Astrocyte (in vitro differentiated cells and primary cell): ENCODE results near the gene UNG. TPM values are rescaled to one million over a fixed set of nuclear protein-coding genes. Genes with fewer than 3 reads are reported as not detected.
A peak's percentile ranks its signal among the peaks of the same experiment; 100 is the strongest.

Experiments used
- DNase-seq: peaks from one replicate; pipeline ENCODE4 v3.0.0-alpha.2; 2010; ENCODE audit warnings: low read depth
- FAIRE-seq: peaks from 2 replicates; lab custom pipeline; 2011; peaks lifted over from hg19 to GRCh38; lab: Jason Lieb, UNC
- H2AFZ ChIP-seq: 2 replicates; pipeline ENCODE4 v1.6.0; 2012; ENCODE audit warnings: low read depth, low read length, inconsistent platforms
- H3K27ac ChIP-seq: 2 replicates; pipeline ENCODE4 v1.5.1; 2011; ENCODE audit warnings: low read depth, low read length, inconsistent platforms
- H3K27me3 ChIP-seq: 2 replicates; pipeline ENCODE4 v1.6.0; 2011; ENCODE audit warnings: low read length, inconsistent platforms; ENCODE audit not compliant: insufficient read depth
- H3K36me3 ChIP-seq: 2 replicates; pipeline ENCODE4 v1.5.1; 2011; ENCODE audit warnings: low read length, inconsistent platforms; ENCODE audit not compliant: insufficient read depth
- H3K4me1 ChIP-seq: 2 replicates; pipeline ENCODE4 v1.5.1; 2011; ENCODE audit warnings: low read length, inconsistent platforms; ENCODE audit not compliant: insufficient read depth
- H3K4me2 ChIP-seq: 2 replicates; pipeline ENCODE4 v1.6.0; 2012; ENCODE audit warnings: low read length, inconsistent platforms
- H3K4me3 ChIP-seq: 2 replicates; pipeline ENCODE4 v1.5.1; 2011; ENCODE audit warnings: low read depth, mild to moderate bottlenecking, low read length, inconsistent platforms; ENCODE audit not compliant: insufficient read depth
- H3K79me2 ChIP-seq: 2 replicates; pipeline ENCODE4 v1.6.0; 2012; ENCODE audit warnings: mild to moderate bottlenecking, low read length, inconsistent platforms; ENCODE audit not compliant: insufficient read depth
- H3K9ac ChIP-seq: 2 replicates; pipeline ENCODE4 v1.6.0; 2012; ENCODE audit warnings: mild to moderate bottlenecking, low read length, inconsistent platforms
- H3K9me3 ChIP-seq: 2 replicates; pipeline ENCODE4 v1.5.1; 2012; ENCODE audit warnings: low read depth, mild to moderate bottlenecking, low read length, inconsistent platforms; ENCODE audit not compliant: insufficient read depth
- H4K20me1 ChIP-seq: 2 replicates; pipeline ENCODE4 v1.6.0; 2012; ENCODE audit warnings: low read length, inconsistent platforms; ENCODE audit not compliant: insufficient read depth
- H3K27ac Mint-ChIP-seq: one replicate; pipeline ENCODE4 v1.8.0; 2021; ENCODE audit warnings: mild to moderate bottlenecking, mixed read lengths; ENCODE audit not compliant: unreplicated experiment
- H3K27me3 Mint-ChIP-seq: one replicate; pipeline ENCODE4 v1.8.0; 2021; ENCODE audit warnings: low read depth, mixed read lengths; ENCODE audit not compliant: unreplicated experiment
- H3K36me3 Mint-ChIP-seq: one replicate; pipeline ENCODE4 v1.8.0; 2021; ENCODE audit warnings: low read depth, mixed read lengths; ENCODE audit not compliant: unreplicated experiment
- H3K4me1 Mint-ChIP-seq: one replicate; pipeline ENCODE4 v1.8.0; 2021; ENCODE audit warnings: low read depth, mixed read lengths; ENCODE audit not compliant: unreplicated experiment
- H3K4me3 Mint-ChIP-seq: one replicate; pipeline ENCODE4 v1.8.0; 2021; ENCODE audit warnings: mild to moderate bottlenecking, moderate library complexity, mixed read lengths; ENCODE audit not compliant: unreplicated experiment
- H3K9me3 Mint-ChIP-seq: one replicate; pipeline ENCODE4 v1.8.0; 2021; ENCODE audit warnings: mild to moderate bottlenecking, mixed read lengths; ENCODE audit not compliant: unreplicated experiment
- CTCF ChIP-seq: IDR thresholded peaks from 2 replicates; pipeline ENCODE4 v1.5.1; 2011; ENCODE audit warnings: low read depth, mild to moderate bottlenecking, inconsistent platforms, low read length, moderate library complexity; ENCODE audit not compliant: insufficient read depth
- EZH2 ChIP-seq: IDR thresholded peaks from 2 replicates; pipeline ENCODE4 v1.6.1; 2012; ENCODE audit warnings: mild to moderate bottlenecking, low read length, inconsistent platforms; ENCODE audit not compliant: insufficient read depth
- total RNA-seq: library from RNA; stranded (reverse); gene quantifications from 2 replicates; pipeline ENCODE4 v1.2.1, GENCODE V29; 2021

Gene UNG
- total RNA-seq, 1 donor from 2014 or later = 21.9 TPM

- no peak for TF ChIP-seq CTCF
- TF ChIP-seq EZH2 = no peak
- H2AFZ ChIP-seq = no peak within 1 kb of the TSS
- no peak for FAIRE-seq
- no peak within 1 kb of the TSS for H3K27ac Mint-ChIP-seq
- H3K4me2 ChIP-seq = no peak within 1 kb of the TSS
- H3K36me3 Mint-ChIP-seq = no peaks in the 10 kb centered on the region
- no peaks in the 10 kb centered on the region for H3K9me3 Mint-ChIP-seq
- peaks cover 8% of the 10 kb centered on the region for H3K4me1 Mint-ChIP-seq
- no peaks in the 10 kb centered on the region for H3K27me3 Mint-ChIP-seq
- no peaks in the 10 kb centered on the region for H3K9me3 ChIP-seq
- no peaks in the 10 kb centered on the region for H3K27me3 ChIP-seq
- H3K9ac ChIP-seq = no peak within 1 kb of the TSS
- no peaks in the 10 kb centered on the region for H3K36me3 ChIP-seq
- H3K4me3 ChIP-seq = no peak within 1 kb of the TSS
- no peaks in the 10 kb centered on the region for H3K79me2 ChIP-seq
- no peaks in the 10 kb centered on the region for H4K20me1 ChIP-seq
- peak within 1 kb of the TSS; percentile 58 for H3K4me3 Mint-ChIP-seq
- no peak for DNase-seq
- peaks cover 5% of the 10 kb centered on the region for H3K4me1 ChIP-seq
- H3K27ac ChIP-seq = no peak within 1 kb of the TSS
Observed at GRCh38 chr12:109115758-109116610, 18.6 kb downstream of the UNG start, which contains the start of gene ACACB. Gene ACACB, plus strand, starts transcription at chr12:109116587. Its CDS starts 22,819 bp downstream, at chr12:109139406.

GRCh38 chr12:109116611-109116949 lies 19.2 kb downstream of the UNG start:
- H3K36me3 Mint-ChIP-seq = no peaks in the 10 kb centered on the region
- TF ChIP-seq CTCF = no peak
- no peak for TF ChIP-seq EZH2
- Histone ChIP-seq H3K9ac (no peak overlapping the region), H3K36me3 (no peaks in the 10 kb centered on the region), H3K4me1 (peaks cover 3% of the 10 kb centered on the region), H3K27me3 (no peaks in the 10 kb centered on the region), H3K9me3 (no peaks in the 10 kb centered on the region), H2AFZ (no peak overlapping the region), H3K4me2 (no peak overlapping the region), H3K79me2 (no peaks in the 10 kb centered on the region), H4K20me1 (no peaks in the 10 kb centered on the region), H3K27ac (no peak overlapping the region), H3K4me3 (no peak overlapping the region)
- H3K9me3 Mint-ChIP-seq = no peaks in the 10 kb centered on the region
- no peaks in the 10 kb centered on the region for H3K27me3 Mint-ChIP-seq
- no peak overlapping the region for H3K27ac Mint-ChIP-seq
- FAIRE-seq = no peak
- no peak for DNase-seq
- H3K4me3 Mint-ChIP-seq = no peak overlapping the region
- H3K4me1 Mint-ChIP-seq = peaks cover 8% of the 10 kb centered on the region

- Histone ChIP-seq H3K4me1 (no peaks in the 10 kb centered on the region), H3K9ac (no peak overlapping the region), H3K79me2 (no peaks in the 10 kb centered on the region), H3K27ac (no peak overlapping the region), H4K20me1 (no peaks in the 10 kb centered on the region), H3K36me3 (no peaks in the 10 kb centered on the region), H3K27me3 (no peaks in the 10 kb centered on the region), H3K4me2 (no peak overlapping the region), H3K9me3 (no peaks in the 10 kb centered on the region), H3K4me3 (no peak overlapping the region), H2AFZ (no peak overlapping the region)
- TF ChIP-seq EZH2 (no peak), CTCF (no peak)
- H3K4me3 Mint-ChIP-seq = no peak overlapping the region
- no peak for FAIRE-seq
- H3K27ac Mint-ChIP-seq = no peak overlapping the region
- no peak for DNase-seq
- H3K36me3 Mint-ChIP-seq = no peaks in the 10 kb centered on the region
- H3K9me3 Mint-ChIP-seq = no peaks in the 10 kb centered on the region
- peaks cover 8% of the 10 kb centered on the region for H3K4me1 Mint-ChIP-seq
- H3K27me3 Mint-ChIP-seq = no peaks in the 10 kb centered on the region
Observed at GRCh38 chr12:109120095-109120494, 22.7 kb downstream of the UNG start.
